ENCODE measurements around the gene PHPT1.
A peak's percentile ranks its signal among the peaks of the same experiment; 100 is the strongest.

The PHPT1 gene

GRCh38 chr9:136847826-136848392 is 1.3 kb upstream of the PHPT1 start:
- H3K4me3 ChIP-seq (ENCODE audit: low read length): peak overlapping the region; percentile 97
- H3K36me3 ChIP-seq (ENCODE audit: control insufficient read depth, insufficient read depth, low read length, severe bottlenecking): peaks cover 6% of the 10 kb centered on the region
- peak overlapping the region; percentile 96 for H3K9ac ChIP-seq (ENCODE audit: low read length)
- no peaks in the 10 kb centered on the region for H3K9me3 ChIP-seq (ENCODE audit: control insufficient read depth, low read length)
- peak; percentile 95 for DNase-seq (ENCODE audit: low read depth)
- H3K27me3 ChIP-seq (replicated peaks; ENCODE audit: control insufficient read depth, insufficient read depth, low read length): no peaks in the 10 kb centered on the region
- peaks cover 8% of the 10 kb centered on the region for H3K4me1 ChIP-seq (ENCODE audit: control insufficient read depth, insufficient read depth, low read length)

- peak; percentile 69 for DNase-seq (ENCODE audit: low read depth)
- no peaks in the 10 kb centered on the region for H3K27me3 ChIP-seq (replicated peaks; ENCODE audit: control insufficient read depth, insufficient read depth, low read length)
- peak overlapping the region; percentile 97 for H3K4me3 ChIP-seq (ENCODE audit: low read length)
- H3K9me3 ChIP-seq (ENCODE audit: control insufficient read depth, low read length): no peaks in the 10 kb centered on the region
- H3K4me1 ChIP-seq (ENCODE audit: control insufficient read depth, insufficient read depth, low read length): peaks cover 8% of the 10 kb centered on the region
- peaks cover 6% of the 10 kb centered on the region for H3K36me3 ChIP-seq (ENCODE audit: control insufficient read depth, insufficient read depth, low read length, severe bottlenecking)
- H3K9ac ChIP-seq (ENCODE audit: low read length): peak overlapping the region; percentile 96
These were observed 694 bp upstream of the PHPT1 start for GRCh38 chr9:136848393-136849037.

GRCh38 chr9:136849960-136850865 is 1.0 kb downstream of the PHPT1 start:
- Histone ChIP-seq H3K4me3 (ENCODE audit: low read length) (peak overlapping the region; percentile 97), H3K27me3 (replicated peaks; ENCODE audit: control insufficient read depth, insufficient read depth, low read length) (no peaks in the 10 kb centered on the region), H3K9ac (ENCODE audit: low read length) (peak overlapping the region; percentile 90), H3K4me1 (ENCODE audit: control insufficient read depth, insufficient read depth, low read length) (peaks cover 8% of the 10 kb centered on the region), H3K36me3 (ENCODE audit: control insufficient read depth, insufficient read depth, low read length, severe bottlenecking) (peaks cover 6% of the 10 kb centered on the region), H3K9me3 (ENCODE audit: control insufficient read depth, low read length) (no peaks in the 10 kb centered on the region)
- DNase-seq (ENCODE audit: low read depth): no peak

- no peak for DNase-seq (ENCODE audit: low read depth)
- Histone ChIP-seq H3K9ac (ENCODE audit: low read length) (peak overlapping the region; percentile 90), H3K9me3 (ENCODE audit: control insufficient read depth, low read length) (no peaks in the 10 kb centered on the region), H3K27me3 (replicated peaks; ENCODE audit: control insufficient read depth, insufficient read depth, low read length) (no peaks in the 10 kb centered on the region), H3K4me1 (ENCODE audit: control insufficient read depth, insufficient read depth, low read length) (peaks cover 8% of the 10 kb centered on the region), H3K36me3 (ENCODE audit: control insufficient read depth, insufficient read depth, low read length, severe bottlenecking) (peaks cover 6% of the 10 kb centered on the region), H3K4me3 (ENCODE audit: low read length) (no peak overlapping the region)
These were observed 1.9 kb downstream of the PHPT1 start for GRCh38 chr9:136850866-136851775.

GRCh38 chr9:136851941-136852663 is 2.9 kb downstream of the PHPT1 start, which contains the start of gene MAMDC4:
Gene MAMDC4, plus strand, starts transcription at chr9:136852346. Its CDS starts 71 bp downstream, at chr9:136852417.
- no peak for DNase-seq (ENCODE audit: low read depth)
- H3K4me3 ChIP-seq (ENCODE audit: low read length): no peak within 1 kb of the TSS
- H3K36me3 ChIP-seq (ENCODE audit: control insufficient read depth, insufficient read depth, low read length, severe bottlenecking): peaks cover 6% of the 10 kb centered on the region
- peaks cover 8% of the 10 kb centered on the region for H3K4me1 ChIP-seq (ENCODE audit: control insufficient read depth, insufficient read depth, low read length)
- H3K9me3 ChIP-seq (ENCODE audit: control insufficient read depth, low read length): no peaks in the 10 kb centered on the region
- peak within 1 kb of the TSS; percentile 10 for H3K9ac ChIP-seq (ENCODE audit: low read length)
- H3K27me3 ChIP-seq (replicated peaks; ENCODE audit: control insufficient read depth, insufficient read depth, low read length): no peaks in the 10 kb centered on the region

- no peak overlapping the region for H3K4me3 ChIP-seq (ENCODE audit: low read length)
These were observed 3.7 kb downstream of the PHPT1 start for GRCh38 chr9:136852664-136853595.

GRCh38 chr9:136853596-136854112 is 4.4 kb downstream of the PHPT1 start:
- Histone ChIP-seq H3K36me3 (ENCODE audit: control insufficient read depth, insufficient read depth, low read length, severe bottlenecking) (peaks cover 6% of the 10 kb centered on the region), H3K9ac (ENCODE audit: low read length) (no peak overlapping the region), H3K9me3 (ENCODE audit: control insufficient read depth, low read length) (no peaks in the 10 kb centered on the region), H3K4me1 (ENCODE audit: control insufficient read depth, insufficient read depth, low read length) (peaks cover 8% of the 10 kb centered on the region), H3K27me3 (replicated peaks; ENCODE audit: control insufficient read depth, insufficient read depth, low read length) (no peaks in the 10 kb centered on the region), H3K4me3 (ENCODE audit: low read length) (no peak overlapping the region)
- no peak for DNase-seq (ENCODE audit: low read depth)

More at GRCh38 chr9:136852664-136853595, 3.7 kb downstream of the PHPT1 start:
- H3K9me3 ChIP-seq (ENCODE audit: control insufficient read depth, low read length): no peaks in the 10 kb centered on the region
- no peak for DNase-seq (ENCODE audit: low read depth)
- H3K27me3 ChIP-seq (replicated peaks; ENCODE audit: control insufficient read depth, insufficient read depth, low read length): no peaks in the 10 kb centered on the region
- H3K36me3 ChIP-seq (ENCODE audit: control insufficient read depth, insufficient read depth, low read length, severe bottlenecking): peaks cover 6% of the 10 kb centered on the region
- H3K4me1 ChIP-seq (ENCODE audit: control insufficient read depth, insufficient read depth, low read length): peaks cover 8% of the 10 kb centered on the region
- H3K9ac ChIP-seq (ENCODE audit: low read length): no peak overlapping the region

GRCh38 chr9:136854113-136854841 is 5.1 kb downstream of the PHPT1 start:
- Histone ChIP-seq H3K4me1 (ENCODE audit: control insufficient read depth, insufficient read depth, low read length) (peaks cover 14% of the 10 kb centered on the region), H3K4me3 (ENCODE audit: low read length) (no peak overlapping the region), H3K9me3 (ENCODE audit: control insufficient read depth, low read length) (no peaks in the 10 kb centered on the region), H3K36me3 (ENCODE audit: control insufficient read depth, insufficient read depth, low read length, severe bottlenecking) (peaks cover 6% of the 10 kb centered on the region), H3K27me3 (replicated peaks; ENCODE audit: control insufficient read depth, insufficient read depth, low read length) (no peaks in the 10 kb centered on the region), H3K9ac (ENCODE audit: low read length) (no peak overlapping the region)
- no peak for DNase-seq (ENCODE audit: low read depth)

- no peak for DNase-seq (ENCODE audit: low read depth)
These were observed 5.7 kb downstream of the PHPT1 start for GRCh38 chr9:136854842-136855460.

More at GRCh38 chr9:136854842-136855460, 5.7 kb downstream of the PHPT1 start:
- Histone ChIP-seq H3K9me3 (ENCODE audit: control insufficient read depth, low read length) (no peaks in the 10 kb centered on the region), H3K36me3 (ENCODE audit: control insufficient read depth, insufficient read depth, low read length, severe bottlenecking) (peaks cover 6% of the 10 kb centered on the region), H3K27me3 (replicated peaks; ENCODE audit: control insufficient read depth, insufficient read depth, low read length) (no peaks in the 10 kb centered on the region), H3K4me1 (ENCODE audit: control insufficient read depth, insufficient read depth, low read length) (peaks cover 17% of the 10 kb centered on the region), H3K4me3 (ENCODE audit: low read length) (no peak overlapping the region), H3K9ac (ENCODE audit: low read length) (no peak overlapping the region)
